PC-3 (cell line): ENCODE measurements around the gene RNF182. TPM values are rescaled to one million over a fixed set of nuclear protein-coding genes. Genes with fewer than 3 reads are reported as not detected.
"Not testable (repeated sequence)": the region's sequence is repeated elsewhere in the genome, so short reads cannot be mapped to it uniquely, and the experiment has no call there.

Source experiments
- ATAC-seq: fragments of 200-7000 bp; cut with Tn5 transposase; 2 replicates; pipeline ENCODE4 v1.9.1; 2020; ENCODE audit warnings: mild to moderate bottlenecking, moderate library complexity
- Bru-seq: library from RNA; stranded (reverse); fragments of 400-500 nt; gene quantifications from one replicate; lab custom pipeline; 2021; lab: Mats Ljungman, UMichigan
- BruChase-seq, 2 experiments: library from RNA; stranded (reverse); fragments of 400-500 nt; gene quantifications; one replicate each; lab custom pipeline; 2021; lab: Mats Ljungman, UMichigan
- BruUV-seq: library from RNA; stranded (reverse); fragments of 400-500 nt; replicated peaks from 2 replicates; lab custom pipeline; 2021; lab: Mats Ljungman, UMichigan
- CTCF ChIA-PET: fragments of 300-600 bp; sonication (Branson Sonifier 250); formaldehyde crosslinking; loops from one replicate; lab custom pipeline; 2022; ENCODE audit warnings: antibody characterized with exemption; lab: Charles Lee
- POLR2A ChIA-PET: fragments of 300-600 bp; sonication (Branson Sonifier 250); formaldehyde crosslinking; loops from one replicate; lab custom pipeline; 2022; ENCODE audit warnings: antibody characterized with exemption; ENCODE audit not compliant: unreplicated experiment; lab: Charles Lee
- DNase-seq: peaks from one replicate; pipeline ENCODE4 v3.0.0-alpha.2; 2015
- H2AFZ ChIP-seq: fragments of 300-600 bp; sonication (generic); 2 replicates; pipeline ENCODE4 v1.6.0; 2016; ENCODE audit warnings: antibody characterized with exemption, low read length
- H3F3A ChIP-seq: fragments of 300-600 bp; sonication (generic); one replicate; pipeline ENCODE4 v1.6.0; 2017; ENCODE audit warnings: antibody characterized with exemption, low read length, control low read depth, mild to moderate bottlenecking; ENCODE audit not compliant: unreplicated experiment
- H3K27ac ChIP-seq: fragments of 300-600 bp; sonication (generic); 2 replicates; pipeline ENCODE4 v1.5.1; 2016; ENCODE audit warnings: mild to moderate bottlenecking, low read length
- H3K27me3 ChIP-seq: fragments of 300-600 bp; sonication (generic); 2 replicates; pipeline ENCODE4 v1.6.1; 2016; ENCODE audit warnings: low read length, mixed read lengths
- H3K36me3 ChIP-seq: fragments of 300-600 bp; sonication (generic); 2 replicates; pipeline ENCODE4 v1.6.1; 2016; ENCODE audit warnings: low read depth, mixed run types, low read length, mixed read lengths
- H3K4me1 ChIP-seq: fragments of 300-600 bp; sonication (generic); 2 replicates; pipeline ENCODE4 v1.5.1; 2016; ENCODE audit warnings: low read length; ENCODE audit not compliant: insufficient read depth
- H3K4me2 ChIP-seq: fragments of 300-600 bp; sonication (generic); 2 replicates; pipeline ENCODE4 v1.6.0; 2016; ENCODE audit warnings: low read length
- H3K4me3 ChIP-seq: fragments of 300-600 bp; sonication (generic); 2 replicates; pipeline ENCODE4 v1.5.1; 2016; ENCODE audit warnings: mild to moderate bottlenecking, low read length, mixed read lengths
- H3K79me2 ChIP-seq: fragments of 300-600 bp; sonication (generic); 2 replicates; pipeline ENCODE4 v1.6.1; 2017; ENCODE audit warnings: low read length, mixed read lengths
- H3K9ac ChIP-seq: fragments of 300-600 bp; sonication (generic); 2 replicates; pipeline ENCODE4 v1.6.0; 2016; ENCODE audit warnings: mild to moderate bottlenecking, low read length
- H3K9me2 ChIP-seq: fragments of 300-600 bp; sonication (generic); replicated peaks from 2 replicates; pipeline ENCODE4 v1.6.1; 2016; ENCODE audit warnings: mixed run types, low read length, mixed read lengths
- H3K9me3 ChIP-seq: fragments of 300-600 bp; sonication (generic); 2 replicates; pipeline ENCODE4 v1.6.1; 2016; ENCODE audit warnings: low read length, mixed read lengths
- H4K20me1 ChIP-seq: fragments of 300-600 bp; sonication (generic); 2 replicates; pipeline ENCODE4 v1.6.1; 2016; ENCODE audit warnings: low read length, mixed read lengths
- CTCF ChIP-seq: fragments of 300-600 bp; sonication (generic); conservative IDR thresholded peaks from 2 replicates; pipeline ENCODE4 v1.5.1; 2017; ENCODE audit warnings: antibody characterized with exemption, low read depth, mild to moderate bottlenecking, low read length
- EZH2 ChIP-seq: fragments of 300-600 bp; sonication (generic); IDR thresholded peaks from one replicate; pipeline ENCODE4 v1.6.1; 2017; ENCODE audit warnings: antibody characterized with exemption, mild to moderate bottlenecking, low read length; ENCODE audit not compliant: unreplicated experiment
- EZH2phosphoT487 ChIP-seq: fragments of 300-600 bp; sonication (generic); IDR thresholded peaks from 2 replicates; pipeline ENCODE4 v1.6.1; 2018; ENCODE audit warnings: mild to moderate bottlenecking, antibody characterized with exemption, low read length, borderline replicate concordance
- intact Hi-C: fragments of 100-400 bp; cut with micrococcal nuclease; formaldehyde crosslinking; loops from 2 replicates; pipeline ENCODE4 v1.9.0; 2023
- long read RNA-seq: library from polyadenylated mRNA; unstranded; transcript quantifications from one replicate; pipeline ENCODE4 v2.0.0, GENCODE V29; 2021; ENCODE audit not compliant: unreplicated experiment
- total RNA-seq: library from RNA; depleted of rRNA; stranded (reverse); fragments of >200 nt; gene quantifications from 2 replicates; pipeline ENCODE4 v1.2.3, GENCODE V29; 2014; rRNA removed

The RNF182 gene
- total RNA-seq, result 20.2 and 24.7 TPM in 2 replicates
- percentile 91 among the genes with signal in this experiment for Bru-seq, nascent RNA
- BruChase-seq, experiment 1, labeled RNA remaining after a 6-hour chase, result percentile 89 among the genes with signal in this experiment
- BruChase-seq, experiment 2, labeled RNA remaining after a 2-hour chase, result percentile 81 among the genes with signal in this experiment
- long read RNA-seq, transcript RNF182-204 (3 exons, 3,706 nt), result minor isoform, 16 of 161 reads
- long read RNA-seq, transcript RNF182-201 (2 exons, 826 nt), result minor isoform, 7 of 161 reads
- long read RNA-seq, transcript RNF182-202 (2 exons, 633 nt), result major isoform, 17 of 161 reads
- long read RNA-seq, partial matches to known transcripts, result 1 of 161 reads
- long read RNA-seq, other reads (novel, unspliced or antisense), result 118 of 161 reads

GRCh38 chr6:13924949-13925881 lies at the start of gene RNF182:
Gene RNF182 (plus strand): TSS chr6:13924952. CDS start chr6:13977120, 52,168 bp downstream.
- H3K36me3 ChIP-seq, result peaks cover 3% of the 10 kb centered on the region; the same call in 1 of the 2 replicates

GRCh38 chr6:13877051-13877450 lies 47.7 kb upstream of the RNF182 start:
- BruUV-seq, result no TSS peak
- no peaks in the 10 kb centered on the region for H3K9me2 ChIP-seq
- H3K27me3 ChIP-seq, result no peaks in the 10 kb centered on the region
- no peak overlapping the region for H3K4me2 ChIP-seq
- no peaks in the 10 kb centered on the region for H3K36me3 ChIP-seq
- H3K9ac ChIP-seq, result no peak overlapping the region
- no peak overlapping the region for H2AFZ ChIP-seq
- intact Hi-C loops, result no loop called here
- POLR2A ChIA-PET, result no interaction called here
- no peaks in the 10 kb centered on the region for H3F3A ChIP-seq
- no peaks in the 10 kb centered on the region for H4K20me1 ChIP-seq
- H3K27ac ChIP-seq, result no peak overlapping the region
- no peak overlapping the region for H3K4me3 ChIP-seq
- TF ChIP-seq EZH2 (no peak), EZH2phosphoT487 (no peak), CTCF (no peak)
- no peaks in the 10 kb centered on the region for H3K9me3 ChIP-seq
- peaks cover 18% of the 10 kb centered on the region for H3K4me1 ChIP-seq
- CTCF ChIA-PET, result no interaction called here
- DNase-seq (no peak), ATAC-seq (no peak)
- H3K79me2 ChIP-seq, result no peaks in the 10 kb centered on the region

More at GRCh38 chr6:13924949-13925881, at the start of gene RNF182:
- DNase-seq (peak; percentile 72), ATAC-seq (peak; percentile 73; the same call in 1 of the 2 replicates)
- H3K27me3 ChIP-seq, result no peaks in the 10 kb centered on the region
- peak within 1 kb of the TSS; percentile 94 for H2AFZ ChIP-seq
- POLR2A ChIA-PET, result interaction anchor here (0.6 to 1.5 kb wide), 9 partner anchors 9 to 350 kb away, joined by 3 to 11 read pairs (median 5); no protein-coding TSS in a partner anchor
- H3F3A ChIP-seq, result no peaks in the 10 kb centered on the region
- no peaks in the 10 kb centered on the region for H3K9me3 ChIP-seq
- intact Hi-C loops, result loop anchor here (2.0 kb wide), 1 partner anchor 134 kb away; no protein-coding TSS in a partner anchor
- peak within 1 kb of the TSS; percentile 47 for H3K27ac ChIP-seq
- peak within 1 kb of the TSS; percentile 76 for H3K4me3 ChIP-seq
- H3K79me2 ChIP-seq, result peaks cover 52% of the 10 kb centered on the region
- H3K4me2 ChIP-seq, result peak within 1 kb of the TSS; percentile 86
- peaks cover 31% of the 10 kb centered on the region for H3K4me1 ChIP-seq
- peak within 1 kb of the TSS; percentile 70 for H3K9ac ChIP-seq
- CTCF ChIA-PET, result interaction anchor here (0.6 to 1.1 kb wide), 6 partner anchors 17 to 291 kb away, joined by 3 to 18 read pairs (median 4); no protein-coding TSS in a partner anchor
- H4K20me1 ChIP-seq, result no peaks in the 10 kb centered on the region
- TSS peak; percentile 57 for BruUV-seq
- TF ChIP-seq CTCF, result no peak
- no peak for TF ChIP-seq EZH2phosphoT487
- TF ChIP-seq EZH2, result no peak
- no peaks in the 10 kb centered on the region for H3K9me2 ChIP-seq

- ATAC-seq, H3K4me1 ChIP-seq, intact Hi-C loops, POLR2A ChIA-PET, DNase-seq, H3K4me3 ChIP-seq, H4K20me1 ChIP-seq, H3K79me2 ChIP-seq, H3K27me3 ChIP-seq, BruUV-seq, H2AFZ ChIP-seq, H3K9me3 ChIP-seq, H3K36me3 ChIP-seq, H3F3A ChIP-seq, H3K4me2 ChIP-seq, H3K9me2 ChIP-seq, H3K27ac ChIP-seq, CTCF ChIA-PET, H3K9ac ChIP-seq: not testable (repeated sequence)
These were observed 44.6 kb upstream of the RNF182 start for GRCh38 chr6:13880061-13880663.
